Cardiac ventricle fibroblast (primary cell): ENCODE data around the gene NACC1. TPM values are rescaled to one million over a fixed set of nuclear protein-coding genes. Genes with fewer than 3 reads are reported as not detected.

Experiments
- total RNA-seq: library from RNA; depleted of rRNA; stranded (reverse); fragments of >200 nt; gene quantifications from 2 replicates; pipeline ENCODE4 v1.2.3, GENCODE V29; 2015

Gene NACC1
- total RNA-seq: 38.7 and 39.3 TPM in 2 replicates

GRCh38 chr19:13117772-13118423 lies at the start of gene NACC1:
TSS of gene NACC1 (plus strand) at chr19:13118264. CDS start at chr19:13135208, 16,944 bp downstream.

DNA sequence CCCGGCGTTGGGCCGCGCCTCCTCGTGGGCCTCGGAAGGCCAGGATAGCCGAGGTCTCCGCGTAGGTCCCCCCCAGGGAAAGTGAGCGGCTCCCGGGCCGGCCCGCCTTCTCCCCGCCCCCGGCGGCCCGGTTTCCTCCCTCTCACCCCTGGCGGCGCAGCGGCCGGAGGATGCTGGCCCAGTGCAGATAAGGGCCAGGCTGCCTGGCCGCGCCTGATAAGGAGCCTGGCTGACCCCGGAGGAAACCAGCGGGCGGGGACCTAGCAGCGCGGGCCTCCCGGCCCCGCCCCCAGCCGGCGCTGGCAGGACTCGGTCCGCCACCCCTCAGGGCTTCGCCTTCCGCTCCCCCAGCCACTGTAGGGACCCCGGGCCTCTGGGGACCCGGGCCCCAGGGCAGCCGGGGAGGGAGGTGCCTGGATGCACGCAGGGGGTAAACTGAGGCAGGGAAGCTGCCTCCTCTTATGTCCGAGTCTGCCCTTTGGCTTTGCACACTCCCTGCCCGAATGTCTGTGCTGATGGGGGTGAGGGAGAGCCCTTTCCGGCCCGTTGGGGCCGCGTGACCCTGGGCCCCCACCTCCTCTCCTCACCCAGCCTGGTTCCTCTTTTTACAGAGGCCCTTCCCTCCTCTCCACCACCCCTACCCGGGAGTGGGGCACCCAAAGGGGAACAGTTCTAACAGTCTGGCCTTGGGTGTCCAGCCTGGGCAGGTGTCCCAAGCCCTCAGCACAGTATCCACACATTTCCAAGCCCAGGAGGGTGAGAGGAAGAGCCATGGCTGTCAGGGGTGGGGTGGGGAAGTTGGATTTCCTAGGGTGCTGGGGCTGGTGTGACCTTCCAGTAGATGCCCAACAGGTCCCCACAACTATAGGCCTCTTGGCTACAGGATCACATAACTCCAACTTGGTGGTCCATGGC lies 15.1 kb upstream of the NACC1 start, which contains the start of gene LYL1:
Gene LYL1, minus strand, starts transcription at position 193 of the 915 bp plus-strand sequence. CDS start 1,687 bp downstream, outside the sequence.

GRCh38 chr19:13116282-13117175 lies 1.5 kb upstream of the NACC1 start, which contains the start of gene TRMT1:
TSS of gene TRMT1 (minus strand) at chr19:13116740. CDS start at chr19:13116399, 341 bp downstream.

GRCh38 chr19:13150187-13150930 lies 32.3 kb downstream of the NACC1 start, which contains the start of the genes IER2 and STX10:
TSS of gene IER2 (plus strand) at chr19:13150411. CDS start at chr19:13153187, 2,776 bp downstream.
TSS of gene STX10 (minus strand) at chr19:13150375. CDS start at chr19:13150173, 202 bp downstream.

Other genes with a start within 250 kb of the NACC1 start
- gene DNASE2, start 236.8 kb upstream of the NACC1 start, total RNA-seq: 30.2 and 36.6 TPM in 2 replicates
- not detected in 2 replicates for gene KLF1, start 231.1 kb upstream of the NACC1 start, total RNA-seq
- gene GCDH, start 227.1 kb upstream of the NACC1 start, total RNA-seq: 28.0 and 29.7 TPM in 2 replicates
- not detected in 2 replicates for gene SYCE2, start 199.0 kb upstream of the NACC1 start, total RNA-seq
- gene FARSA, start 184.6 kb upstream of the NACC1 start, total RNA-seq: 48.9 and 49.0 TPM in 2 replicates
- gene CALR, start 179.7 kb upstream of the NACC1 start, total RNA-seq: 877 and 947 TPM in 2 replicates
- gene RAD23A, start 172.4 kb upstream of the NACC1 start, total RNA-seq: 50.0 and 60.2 TPM in 2 replicates
- gene GADD45GIP1, start 161.0 kb upstream of the NACC1 start, total RNA-seq: 36.5 and 43.0 TPM in 2 replicates
- not detected in 2 replicates for gene DAND5, start 148.7 kb upstream of the NACC1 start, total RNA-seq
- 122 and 124 TPM in 2 replicates for gene NFIX, start 122.8 kb upstream of the NACC1 start, total RNA-seq
- 0.29 and 0.44 TPM in 2 replicates for gene LYL1, start 15.4 kb upstream of the NACC1 start, total RNA-seq
- 20.6 and 31.8 TPM in 2 replicates for gene TRMT1, start 1.5 kb upstream of the NACC1 start, total RNA-seq
- gene STX10, start 32.1 kb downstream of the NACC1 start, total RNA-seq: 38.6 and 41.6 TPM in 2 replicates
- 54.7 and 70.7 TPM in 2 replicates for gene IER2, start 32.1 kb downstream of the NACC1 start, total RNA-seq